GM23338 (cell line): ENCODE results near the gene FAM174A.

Experiments
- CREB1 ChIP-seq: fragments of 250-450 bp; sonication (Bioruptor Pico); IDR thresholded peaks from 2 replicates; pipeline ENCODE4 v1.5.0; 2020; ENCODE audit warnings: low read depth, mild to moderate bottlenecking, moderate library complexity
- CTCF ChIP-seq, 2 experiments: fragments of 200-600 bp in 1 of 2; sonication (generic) in 1 of 2; conservative IDR thresholded peaks; 2 replicates each; pipeline versions ENCODE4 v1.5.1 to v1.6.1; 2016 to 2017; ENCODE audit warnings: antibody characterized with exemption in 2 of 2, low read depth in 2 of 2, mild to moderate bottlenecking in 2 of 2, moderate library complexity in 1 of 2
- EZH2 ChIP-seq: fragments of 200-600 bp; sonication (generic); IDR thresholded peaks from one replicate; pipeline ENCODE4 v1.8.0; 2017; ENCODE audit warnings: antibody characterized with exemption, mild to moderate bottlenecking, low read depth; ENCODE audit not compliant: unreplicated experiment
- EZH2phosphoT487 ChIP-seq: fragments of 200-600 bp; sonication (generic); IDR thresholded peaks from one replicate; pipeline ENCODE4 v1.8.1; 2018; ENCODE audit warnings: antibody characterized with exemption; ENCODE audit not compliant: unreplicated experiment
- JUNB ChIP-seq: IDR thresholded peaks from one replicate; pipeline ENCODE4 v1.6.1; 2016; ENCODE audit warnings: antibody characterized with exemption; ENCODE audit not compliant: unreplicated experiment
- NANOG ChIP-seq: IDR thresholded peaks from 2 replicates; pipeline ENCODE4 v1.6.1; 2016; ENCODE audit warnings: antibody characterized with exemption, borderline replicate concordance
- POLR2AphosphoS5 ChIP-seq: IDR thresholded peaks from 2 replicates; pipeline ENCODE4 v1.6.1; 2016; ENCODE audit warnings: antibody characterized with exemption, low read depth
- STAT1 ChIP-seq: IDR thresholded peaks from one replicate; pipeline ENCODE4 v1.6.1; 2016; ENCODE audit warnings: antibody characterized with exemption; ENCODE audit not compliant: unreplicated experiment
- ZNF114 ChIP-seq: fragments of 250-450 bp; sonication (Bioruptor Pico); IDR thresholded peaks from 2 replicates; pipeline ENCODE4 v1.5.0; 2020; ENCODE audit warnings: mild to moderate bottlenecking, moderate library complexity
- ZNF331 ChIP-seq: fragments of 250-450 bp; sonication (Bioruptor Pico); IDR thresholded peaks from 2 replicates; pipeline ENCODE4 v1.5.0; 2020; ENCODE audit warnings: low read depth, mild to moderate bottlenecking, moderate library complexity
- ZNF462 ChIP-seq: fragments of 250-450 bp; sonication (Bioruptor Pico); IDR thresholded peaks from 2 replicates; pipeline ENCODE4 v1.5.0; 2020; ENCODE audit warnings: mild to moderate bottlenecking, moderate library complexity
- TF ChIP-seq, protein P1 (sequence below): IDR thresholded peaks from one replicate; pipeline ENCODE4 v1.6.1; 2018; ENCODE audit warnings: antibody characterized with exemption; ENCODE audit not compliant: unreplicated experiment
- TF ChIP-seq, protein P2 (sequence below): IDR thresholded peaks from 2 replicates; pipeline ENCODE4 v1.6.1; 2016; ENCODE audit warnings: antibody characterized with exemption

GRCh38 chr5:100519075-100519474 is 16.1 kb upstream of the FAM174A start:
- TF ChIP-seq EZH2 = no peak
- no peak for TF ChIP-seq CTCF (conservative IDR thresholded peaks at IDR 0.05; ENCODE audit: low read depth in 2 of 2)
- TF ChIP-seq POLR2AphosphoS5 = no peak
- TF ChIP-seq JUNB = no peak
- TF ChIP-seq, protein P1, sequence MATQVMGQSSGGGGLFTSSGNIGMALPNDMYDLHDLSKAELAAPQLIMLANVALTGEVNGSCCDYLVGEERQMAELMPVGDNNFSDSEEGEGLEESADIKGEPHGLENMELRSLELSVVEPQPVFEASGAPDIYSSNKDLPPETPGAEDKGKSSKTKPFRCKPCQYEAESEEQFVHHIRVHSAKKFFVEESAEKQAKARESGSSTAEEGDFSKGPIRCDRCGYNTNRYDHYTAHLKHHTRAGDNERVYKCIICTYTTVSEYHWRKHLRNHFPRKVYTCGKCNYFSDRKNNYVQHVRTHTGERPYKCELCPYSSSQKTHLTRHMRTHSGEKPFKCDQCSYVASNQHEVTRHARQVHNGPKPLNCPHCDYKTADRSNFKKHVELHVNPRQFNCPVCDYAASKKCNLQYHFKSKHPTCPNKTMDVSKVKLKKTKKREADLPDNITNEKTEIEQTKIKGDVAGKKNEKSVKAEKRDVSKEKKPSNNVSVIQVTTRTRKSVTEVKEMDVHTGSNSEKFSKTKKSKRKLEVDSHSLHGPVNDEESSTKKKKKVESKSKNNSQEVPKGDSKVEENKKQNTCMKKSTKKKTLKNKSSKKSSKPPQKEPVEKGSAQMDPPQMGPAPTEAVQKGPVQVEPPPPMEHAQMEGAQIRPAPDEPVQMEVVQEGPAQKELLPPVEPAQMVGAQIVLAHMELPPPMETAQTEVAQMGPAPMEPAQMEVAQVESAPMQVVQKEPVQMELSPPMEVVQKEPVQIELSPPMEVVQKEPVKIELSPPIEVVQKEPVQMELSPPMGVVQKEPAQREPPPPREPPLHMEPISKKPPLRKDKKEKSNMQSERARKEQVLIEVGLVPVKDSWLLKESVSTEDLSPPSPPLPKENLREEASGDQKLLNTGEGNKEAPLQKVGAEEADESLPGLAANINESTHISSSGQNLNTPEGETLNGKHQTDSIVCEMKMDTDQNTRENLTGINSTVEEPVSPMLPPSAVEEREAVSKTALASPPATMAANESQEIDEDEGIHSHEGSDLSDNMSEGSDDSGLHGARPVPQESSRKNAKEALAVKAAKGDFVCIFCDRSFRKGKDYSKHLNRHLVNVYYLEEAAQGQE = no peak
- TF ChIP-seq ZNF114 (CRISPR knock-in tag) = no peak
- TF ChIP-seq, protein P2, sequence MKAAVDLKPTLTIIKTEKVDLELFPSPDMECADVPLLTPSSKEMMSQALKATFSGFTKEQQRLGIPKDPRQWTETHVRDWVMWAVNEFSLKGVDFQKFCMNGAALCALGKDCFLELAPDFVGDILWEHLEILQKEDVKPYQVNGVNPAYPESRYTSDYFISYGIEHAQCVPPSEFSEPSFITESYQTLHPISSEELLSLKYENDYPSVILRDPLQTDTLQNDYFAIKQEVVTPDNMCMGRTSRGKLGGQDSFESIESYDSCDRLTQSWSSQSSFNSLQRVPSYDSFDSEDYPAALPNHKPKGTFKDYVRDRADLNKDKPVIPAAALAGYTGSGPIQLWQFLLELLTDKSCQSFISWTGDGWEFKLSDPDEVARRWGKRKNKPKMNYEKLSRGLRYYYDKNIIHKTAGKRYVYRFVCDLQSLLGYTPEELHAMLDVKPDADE = no peak
- no peak for TF ChIP-seq EZH2phosphoT487
- no peak for TF ChIP-seq CREB1 (CRISPR knock-in tag)
- no peak for TF ChIP-seq ZNF462 (CRISPR knock-in tag)
- no peak for TF ChIP-seq ZNF331 (CRISPR knock-in tag)
- no peak for TF ChIP-seq NANOG
- no peak for TF ChIP-seq STAT1
